K562 (cell line): ENCODE results near the gene ICAM1. TPM values are rescaled to one million over a fixed set of nuclear protein-coding genes. Genes with fewer than 3 reads are reported as not detected.

Source experiments
- NELFE ChIP-seq: IDR thresholded peaks from 2 replicates; pipeline ENCODE4 v1.6.1; 2011; ENCODE audit warnings: mild to moderate bottlenecking; ENCODE audit not compliant: insufficient read depth, insufficient read length
- SMARCA4 ChIP-seq: fragments of 450-650 bp; IDR thresholded peaks from 2 replicates; pipeline ENCODE4 v1.6.1; 2016
- STAG1 ChIP-seq: sonication (generic); formaldehyde crosslinking; IDR thresholded peaks from 2 replicates; pipeline ENCODE4 v1.5.0; 2020; ENCODE audit warnings: missing genetic modification reagents, borderline replicate concordance
- polyA plus RNA-seq, 8 experiments: library from polyadenylated mRNA; depleted of rRNA in 4 of 8; stranded (reverse) in 5 of 8; unstranded in 3 of 8; fragments of >200 nt; fragmentation: Nextera tagmentation in 2 of 8; fragmentation: Illumina TruSeq in 1 of 8; extraction: Ambion mirVana in 2 of 8; extraction: Trizol in 1 of 8; gene quantifications; 2 replicates each; pipeline versions ENCODE4 v1.2.1 to v1.2.3, GENCODE V29; 2011 to 2014; ENCODE audit warnings: inconsistent platforms in 1 of 8, missing spikeins in 1 of 8
- total RNA-seq, 7 experiments: library from RNA; depleted of rRNA in 6 of 7; stranded (reverse); fragments of >200 nt in 6 of 7; fragmentation: Illumina TruSeq in 2 of 7; extraction: Trizol in 2 of 7; gene quantifications; 2 replicates each; pipeline versions ENCODE4 v1.2.1 to v1.2.3, GENCODE V29; 2011 to 2021; ENCODE audit warnings: low replicate concordance in 1 of 7
- TF ChIP-seq, protein P1 (sequence below), 2 experiments: fragments of 450-650 bp in 1 of 2; sonication (generic) in 1 of 2; formaldehyde crosslinking in 1 of 2; IDR thresholded peaks; 2 replicates each; pipeline versions ENCODE4 v1.7.1 to v1.9.0; 2016 to 2022; ENCODE audit warnings: inconsistent platforms in 1 of 2, mild to moderate bottlenecking in 1 of 2, missing genetic modification reagents in 1 of 2
- TF ChIP-seq, protein P2 (sequence below): fragments of 150-350 bp; IDR thresholded peaks from 2 replicates; pipeline ENCODE4 v1.6.1; 2014; ENCODE audit warnings: low read depth, mild to moderate bottlenecking, low read length, borderline replicate concordance
- TF ChIP-seq, protein P3 (sequence below): fragments of 250-450 bp; sonication (Bioruptor Pico); IDR thresholded peaks from 2 replicates; pipeline ENCODE4 v1.5.0; 2022; ENCODE audit warnings: mild to moderate bottlenecking
- TF ChIP-seq, protein P4 (sequence below), 2 experiments: IDR thresholded peaks; 2 replicates each; pipeline ENCODE4 v1.6.1; 2012; ENCODE audit warnings: improper control_type of control experiment in 2 of 2, low read depth in 2 of 2, low read length in 2 of 2, borderline replicate concordance in 1 of 2

Gene ICAM1
- total and polyA plus RNA-seq, 9 of the 15 experiments (the other 6 are each of a cell fraction or from before 2014, with no cell fraction given), result 2.3 to 24.4 (median 13.4) TPM

DNA sequence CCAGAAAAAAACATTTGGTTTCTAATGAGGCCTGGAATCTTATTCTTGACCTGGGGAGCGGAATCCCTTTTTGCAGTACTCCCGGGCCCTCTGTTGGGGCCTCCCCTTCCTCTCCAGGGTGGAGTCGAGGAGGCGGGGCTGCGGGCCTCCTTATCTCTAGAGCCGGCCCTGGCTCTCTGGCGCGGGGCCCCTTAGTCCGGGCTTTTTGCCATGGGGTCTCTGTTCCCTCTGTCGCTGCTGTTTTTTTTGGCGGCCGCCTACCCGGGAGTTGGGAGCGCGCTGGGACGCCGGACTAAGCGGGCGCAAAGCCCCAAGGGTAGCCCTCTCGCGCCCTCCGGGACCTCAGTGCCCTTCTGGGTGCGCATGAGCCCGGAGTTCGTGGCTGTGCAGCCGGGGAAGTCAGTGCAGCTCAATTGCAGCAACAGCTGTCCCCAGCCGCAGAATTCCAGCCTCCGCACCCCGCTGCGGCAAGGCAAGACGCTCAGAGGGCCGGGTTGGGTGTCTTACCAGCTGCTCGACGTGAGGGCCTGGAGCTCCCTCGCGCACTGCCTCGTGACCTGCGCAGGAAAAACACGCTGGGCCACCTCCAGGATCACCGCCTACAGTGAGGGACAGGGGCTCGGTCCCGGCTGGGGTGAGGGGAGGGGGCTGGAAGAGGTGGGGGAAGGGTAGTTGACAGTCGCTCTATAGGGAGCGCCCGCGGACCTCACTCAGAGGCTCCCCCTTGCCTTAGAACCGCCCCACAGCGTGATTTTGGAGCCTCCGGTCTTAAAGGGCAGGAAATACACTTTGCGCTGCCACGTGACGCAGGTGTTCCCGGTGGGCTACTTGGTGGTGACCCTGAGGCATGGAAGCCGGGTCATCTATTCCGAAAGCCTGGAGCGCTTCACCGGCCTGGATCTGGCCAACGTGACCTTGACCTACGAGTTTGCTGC lies 16.1 kb downstream of the ICAM1 start, which contains the start of gene ICAM4 (continued):
- TF ChIP-seq, protein P1, sequence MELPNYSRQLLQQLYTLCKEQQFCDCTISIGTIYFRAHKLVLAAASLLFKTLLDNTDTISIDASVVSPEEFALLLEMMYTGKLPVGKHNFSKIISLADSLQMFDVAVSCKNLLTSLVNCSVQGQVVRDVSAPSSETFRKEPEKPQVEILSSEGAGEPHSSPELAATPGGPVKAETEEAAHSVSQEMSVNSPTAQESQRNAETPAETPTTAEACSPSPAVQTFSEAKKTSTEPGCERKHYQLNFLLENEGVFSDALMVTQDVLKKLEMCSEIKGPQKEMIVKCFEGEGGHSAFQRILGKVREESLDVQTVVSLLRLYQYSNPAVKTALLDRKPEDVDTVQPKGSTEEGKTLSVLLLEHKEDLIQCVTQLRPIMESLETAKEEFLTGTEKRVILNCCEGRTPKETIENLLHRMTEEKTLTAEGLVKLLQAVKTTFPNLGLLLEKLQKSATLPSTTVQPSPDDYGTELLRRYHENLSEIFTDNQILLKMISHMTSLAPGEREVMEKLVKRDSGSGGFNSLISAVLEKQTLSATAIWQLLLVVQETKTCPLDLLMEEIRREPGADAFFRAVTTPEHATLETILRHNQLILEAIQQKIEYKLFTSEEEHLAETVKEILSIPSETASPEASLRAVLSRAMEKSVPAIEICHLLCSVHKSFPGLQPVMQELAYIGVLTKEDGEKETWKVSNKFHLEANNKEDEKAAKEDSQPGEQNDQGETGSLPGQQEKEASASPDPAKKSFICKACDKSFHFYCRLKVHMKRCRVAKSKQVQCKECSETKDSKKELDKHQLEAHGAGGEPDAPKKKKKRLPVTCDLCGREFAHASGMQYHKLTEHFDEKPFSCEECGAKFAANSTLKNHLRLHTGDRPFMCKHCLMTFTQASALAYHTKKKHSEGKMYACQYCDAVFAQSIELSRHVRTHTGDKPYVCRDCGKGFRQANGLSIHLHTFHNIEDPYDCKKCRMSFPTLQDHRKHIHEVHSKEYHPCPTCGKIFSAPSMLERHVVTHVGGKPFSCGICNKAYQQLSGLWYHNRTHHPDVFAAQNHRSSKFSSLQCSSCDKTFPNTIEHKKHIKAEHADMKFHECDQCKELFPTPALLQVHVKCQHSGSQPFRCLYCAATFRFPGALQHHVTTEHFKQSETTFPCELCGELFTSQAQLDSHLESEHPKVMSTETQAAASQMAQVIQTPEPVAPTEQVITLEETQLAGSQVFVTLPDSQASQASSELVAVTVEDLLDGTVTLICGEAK (IDR thresholded peaks at IDR 0.05), result 0 out of 2 replicates have a peak, but pooled peaks have one; percentile 9
- TF ChIP-seq, protein P1 (CRISPR knock-in tag; IDR thresholded peaks at IDR 0.05), result no peak
- TF ChIP-seq, protein P2, sequence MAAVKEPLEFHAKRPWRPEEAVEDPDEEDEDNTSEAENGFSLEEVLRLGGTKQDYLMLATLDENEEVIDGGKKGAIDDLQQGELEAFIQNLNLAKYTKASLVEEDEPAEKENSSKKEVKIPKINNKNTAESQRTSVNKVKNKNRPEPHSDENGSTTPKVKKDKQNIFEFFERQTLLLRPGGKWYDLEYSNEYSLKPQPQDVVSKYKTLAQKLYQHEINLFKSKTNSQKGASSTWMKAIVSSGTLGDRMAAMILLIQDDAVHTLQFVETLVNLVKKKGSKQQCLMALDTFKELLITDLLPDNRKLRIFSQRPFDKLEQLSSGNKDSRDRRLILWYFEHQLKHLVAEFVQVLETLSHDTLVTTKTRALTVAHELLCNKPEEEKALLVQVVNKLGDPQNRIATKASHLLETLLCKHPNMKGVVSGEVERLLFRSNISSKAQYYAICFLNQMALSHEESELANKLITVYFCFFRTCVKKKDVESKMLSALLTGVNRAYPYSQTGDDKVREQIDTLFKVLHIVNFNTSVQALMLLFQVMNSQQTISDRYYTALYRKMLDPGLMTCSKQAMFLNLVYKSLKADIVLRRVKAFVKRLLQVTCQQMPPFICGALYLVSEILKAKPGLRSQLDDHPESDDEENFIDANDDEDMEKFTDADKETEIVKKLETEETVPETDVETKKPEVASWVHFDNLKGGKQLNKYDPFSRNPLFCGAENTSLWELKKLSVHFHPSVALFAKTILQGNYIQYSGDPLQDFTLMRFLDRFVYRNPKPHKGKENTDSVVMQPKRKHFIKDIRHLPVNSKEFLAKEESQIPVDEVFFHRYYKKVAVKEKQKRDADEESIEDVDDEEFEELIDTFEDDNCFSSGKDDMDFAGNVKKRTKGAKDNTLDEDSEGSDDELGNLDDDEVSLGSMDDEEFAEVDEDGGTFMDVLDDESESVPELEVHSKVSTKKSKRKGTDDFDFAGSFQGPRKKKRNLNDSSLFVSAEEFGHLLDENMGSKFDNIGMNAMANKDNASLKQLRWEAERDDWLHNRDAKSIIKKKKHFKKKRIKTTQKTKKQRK, result no peak
- TF ChIP-seq STAG1 (CRISPR knock-in tag), result no peak
- TF ChIP-seq, protein P3, sequence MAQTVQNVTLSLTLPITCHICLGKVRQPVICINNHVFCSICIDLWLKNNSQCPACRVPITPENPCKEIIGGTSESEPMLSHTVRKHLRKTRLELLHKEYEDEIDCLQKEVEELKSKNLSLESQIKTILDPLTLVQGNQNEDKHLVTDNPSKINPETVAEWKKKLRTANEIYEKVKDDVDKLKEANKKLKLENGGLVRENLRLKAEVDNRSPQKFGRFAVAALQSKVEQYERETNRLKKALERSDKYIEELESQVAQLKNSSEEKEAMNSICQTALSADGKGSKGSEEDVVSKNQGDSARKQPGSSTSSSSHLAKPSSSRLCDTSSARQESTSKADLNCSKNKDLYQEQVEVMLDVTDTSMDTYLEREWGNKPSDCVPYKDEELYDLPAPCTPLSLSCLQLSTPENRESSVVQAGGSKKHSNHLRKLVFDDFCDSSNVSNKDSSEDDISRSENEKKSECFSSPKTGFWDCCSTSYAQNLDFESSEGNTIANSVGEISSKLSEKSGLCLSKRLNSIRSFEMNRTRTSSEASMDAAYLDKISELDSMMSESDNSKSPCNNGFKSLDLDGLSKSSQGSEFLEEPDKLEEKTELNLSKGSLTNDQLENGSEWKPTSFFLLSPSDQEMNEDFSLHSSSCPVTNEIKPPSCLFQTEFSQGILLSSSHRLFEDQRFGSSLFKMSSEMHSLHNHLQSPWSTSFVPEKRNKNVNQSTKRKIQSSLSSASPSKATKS (CRISPR knock-in tag), result no peak
- TF ChIP-seq, protein P4, sequence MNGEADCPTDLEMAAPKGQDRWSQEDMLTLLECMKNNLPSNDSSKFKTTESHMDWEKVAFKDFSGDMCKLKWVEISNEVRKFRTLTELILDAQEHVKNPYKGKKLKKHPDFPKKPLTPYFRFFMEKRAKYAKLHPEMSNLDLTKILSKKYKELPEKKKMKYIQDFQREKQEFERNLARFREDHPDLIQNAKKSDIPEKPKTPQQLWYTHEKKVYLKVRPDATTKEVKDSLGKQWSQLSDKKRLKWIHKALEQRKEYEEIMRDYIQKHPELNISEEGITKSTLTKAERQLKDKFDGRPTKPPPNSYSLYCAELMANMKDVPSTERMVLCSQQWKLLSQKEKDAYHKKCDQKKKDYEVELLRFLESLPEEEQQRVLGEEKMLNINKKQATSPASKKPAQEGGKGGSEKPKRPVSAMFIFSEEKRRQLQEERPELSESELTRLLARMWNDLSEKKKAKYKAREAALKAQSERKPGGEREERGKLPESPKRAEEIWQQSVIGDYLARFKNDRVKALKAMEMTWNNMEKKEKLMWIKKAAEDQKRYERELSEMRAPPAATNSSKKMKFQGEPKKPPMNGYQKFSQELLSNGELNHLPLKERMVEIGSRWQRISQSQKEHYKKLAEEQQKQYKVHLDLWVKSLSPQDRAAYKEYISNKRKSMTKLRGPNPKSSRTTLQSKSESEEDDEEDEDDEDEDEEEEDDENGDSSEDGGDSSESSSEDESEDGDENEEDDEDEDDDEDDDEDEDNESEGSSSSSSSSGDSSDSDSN (IDR thresholded peaks at IDR 0.05; ENCODE audit: borderline replicate concordance in 1 of 2, low read depth in 2 of 2, low read length in 2 of 2), result peak; percentile 16 to 60; a peak in 3 of 4 replicates
- TF ChIP-seq SMARCA4, result peak; percentile 56
- TF ChIP-seq NELFE, result no peak
